ENCODE results near the gene KAT14.

KAT14 gene

GRCh38 chr20:18133962-18134361, 3.7 kb upstream of the KAT14 start:
- Histone ChIP-seq H3K9me2 (replicated peaks; ENCODE audit: insufficient read depth, low read length) (no peaks in the 10 kb centered on the region), H3K79me2 (ENCODE audit: insufficient read depth, low read length) (peaks cover 11% of the 10 kb centered on the region), H4K20me1 (ENCODE audit: low read depth, low read length) (no peaks in the 10 kb centered on the region), H3K4me2 (ENCODE audit: low read depth, low read length, poor library complexity, severe bottlenecking) (no peak overlapping the region), H3K4me3 (ENCODE audit: insufficient read depth, low read length, poor library complexity, severe bottlenecking) (no peak overlapping the region), H3K36me3 (ENCODE audit: low read length) (no peaks in the 10 kb centered on the region), H3K9me3 (ENCODE audit: insufficient read depth, low read length) (no peaks in the 10 kb centered on the region), H3F3A (ENCODE audit: insufficient read depth) (no peaks in the 10 kb centered on the region), H3K9ac (ENCODE audit: low read length) (no peak overlapping the region), H3K27ac (ENCODE audit: low read depth, low read length) (no peak overlapping the region), H3K27me3 (ENCODE audit: low read length) (no peaks in the 10 kb centered on the region), H2AFZ (ENCODE audit: low read depth, low read length, severe bottlenecking) (no peak overlapping the region)
- TF ChIP-seq, protein P1, sequence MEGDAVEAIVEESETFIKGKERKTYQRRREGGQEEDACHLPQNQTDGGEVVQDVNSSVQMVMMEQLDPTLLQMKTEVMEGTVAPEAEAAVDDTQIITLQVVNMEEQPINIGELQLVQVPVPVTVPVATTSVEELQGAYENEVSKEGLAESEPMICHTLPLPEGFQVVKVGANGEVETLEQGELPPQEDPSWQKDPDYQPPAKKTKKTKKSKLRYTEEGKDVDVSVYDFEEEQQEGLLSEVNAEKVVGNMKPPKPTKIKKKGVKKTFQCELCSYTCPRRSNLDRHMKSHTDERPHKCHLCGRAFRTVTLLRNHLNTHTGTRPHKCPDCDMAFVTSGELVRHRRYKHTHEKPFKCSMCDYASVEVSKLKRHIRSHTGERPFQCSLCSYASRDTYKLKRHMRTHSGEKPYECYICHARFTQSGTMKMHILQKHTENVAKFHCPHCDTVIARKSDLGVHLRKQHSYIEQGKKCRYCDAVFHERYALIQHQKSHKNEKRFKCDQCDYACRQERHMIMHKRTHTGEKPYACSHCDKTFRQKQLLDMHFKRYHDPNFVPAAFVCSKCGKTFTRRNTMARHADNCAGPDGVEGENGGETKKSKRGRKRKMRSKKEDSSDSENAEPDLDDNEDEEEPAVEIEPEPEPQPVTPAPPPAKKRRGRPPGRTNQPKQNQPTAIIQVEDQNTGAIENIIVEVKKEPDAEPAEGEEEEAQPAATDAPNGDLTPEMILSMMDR (IDR thresholded peaks at IDR 0.05; ENCODE audit: insufficient read depth, low read length, poor library complexity, severe bottlenecking): no peak
- TF ChIP-seq EZH2phosphoT487 (conservative IDR thresholded peaks at IDR 0.05; ENCODE audit: low read length): no peak

DNA sequence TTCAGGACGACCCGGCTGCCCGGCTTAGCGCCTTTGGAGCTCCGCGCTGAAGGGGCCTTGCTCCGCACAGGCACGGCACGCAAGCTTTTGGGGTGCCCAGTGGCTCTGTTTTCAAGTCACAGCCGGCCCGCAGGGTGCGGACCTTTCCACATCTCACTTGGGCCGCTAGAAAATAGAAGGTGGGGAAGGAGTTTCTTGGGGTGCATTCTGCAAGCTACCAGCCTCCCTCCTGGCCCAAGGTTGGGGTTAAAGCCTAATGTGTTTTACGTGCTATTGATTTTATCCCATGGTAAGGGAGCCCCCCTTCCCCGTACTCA, 561 bp downstream of the KAT14 start:
- peaks cover 49% of the 10 kb centered on the region for H3K79me2 ChIP-seq (ENCODE audit: insufficient read depth, low read length)
- peak overlapping the region; percentile 94 for H3K9ac ChIP-seq (ENCODE audit: low read length)
- H3K9me2 ChIP-seq (replicated peaks; ENCODE audit: insufficient read depth, low read length): no peaks in the 10 kb centered on the region
- peak overlapping the region; percentile 86 for H3K4me3 ChIP-seq (ENCODE audit: insufficient read depth, low read length, poor library complexity, severe bottlenecking)
- H3K27ac ChIP-seq (ENCODE audit: low read depth, low read length): peak overlapping the region; percentile 77
- no peak for TF ChIP-seq EZH2phosphoT487 (conservative IDR thresholded peaks at IDR 0.05; ENCODE audit: low read length)
- TF ChIP-seq, protein P1 (IDR thresholded peaks at IDR 0.05; ENCODE audit: insufficient read depth, low read length, poor library complexity, severe bottlenecking): no peak
- peak overlapping the region; percentile 96 for H3K4me2 ChIP-seq (ENCODE audit: low read depth, low read length, poor library complexity, severe bottlenecking)
- no peaks in the 10 kb centered on the region for H3K9me3 ChIP-seq (ENCODE audit: insufficient read depth, low read length)
- H3F3A ChIP-seq (ENCODE audit: insufficient read depth): no peaks in the 10 kb centered on the region
- H2AFZ ChIP-seq (ENCODE audit: low read depth, low read length, severe bottlenecking): peak overlapping the region; percentile 95
- H3K27me3 ChIP-seq (ENCODE audit: low read length): no peaks in the 10 kb centered on the region
- no peaks in the 10 kb centered on the region for H4K20me1 ChIP-seq (ENCODE audit: low read depth, low read length)
- H3K36me3 ChIP-seq (ENCODE audit: low read length): peaks cover 14% of the 10 kb centered on the region; the same call in 1 of the 2 replicates

- H3K36me3 ChIP-seq (ENCODE audit: low read length): peaks cover 14% of the 10 kb centered on the region; the same call in 1 of the 2 replicates
- peak overlapping the region; percentile 94 for H3K9ac ChIP-seq (ENCODE audit: low read length)
- peak overlapping the region; percentile 77 for H3K27ac ChIP-seq (ENCODE audit: low read depth, low read length)
- H3K79me2 ChIP-seq (ENCODE audit: insufficient read depth, low read length): peaks cover 49% of the 10 kb centered on the region
- peak overlapping the region; percentile 95 for H2AFZ ChIP-seq (ENCODE audit: low read depth, low read length, severe bottlenecking)
- no peaks in the 10 kb centered on the region for H3K27me3 ChIP-seq (ENCODE audit: low read length)
- TF ChIP-seq, protein P1 (IDR thresholded peaks at IDR 0.05; ENCODE audit: insufficient read depth, low read length, poor library complexity, severe bottlenecking): no peak
- TF ChIP-seq EZH2phosphoT487 (conservative IDR thresholded peaks at IDR 0.05; ENCODE audit: low read length): no peak
- peak overlapping the region; percentile 86 for H3K4me3 ChIP-seq (ENCODE audit: insufficient read depth, low read length, poor library complexity, severe bottlenecking)
- no peaks in the 10 kb centered on the region for H3K9me3 ChIP-seq (ENCODE audit: insufficient read depth, low read length)
- H4K20me1 ChIP-seq (ENCODE audit: low read depth, low read length): no peaks in the 10 kb centered on the region
- peak overlapping the region; percentile 96 for H3K4me2 ChIP-seq (ENCODE audit: low read depth, low read length, poor library complexity, severe bottlenecking)
- H3F3A ChIP-seq (ENCODE audit: insufficient read depth): no peaks in the 10 kb centered on the region
- no peaks in the 10 kb centered on the region for H3K9me2 ChIP-seq (replicated peaks; ENCODE audit: insufficient read depth, low read length)
Measured at GRCh38 chr20:18138639-18139583, 1.2 kb downstream of the KAT14 start.
